Loucy (cell line): ENCODE data around the gene FRAS1.

Experiments
- H2AFZ ChIP-seq: fragments of 200-600 bp; sonication (generic); 2 replicates; pipeline ENCODE4 v1.6.0; 2016; ENCODE audit warnings: antibody characterized with exemption, mild to moderate bottlenecking, low read length, moderate library complexity
- H3F3A ChIP-seq: fragments of 200-600 bp; 2 replicates; pipeline ENCODE4 v1.6.0; 2016; ENCODE audit warnings: antibody characterized with exemption, low read depth, mild to moderate bottlenecking
- H3K27me3 ChIP-seq: fragments of 200-600 bp; sonication (generic); 2 replicates; pipeline ENCODE4 v1.6.1; 2014; ENCODE audit warnings: low read length, mild to moderate bottlenecking; ENCODE audit not compliant: insufficient read depth, poor library complexity, severe bottlenecking
- H3K36me3 ChIP-seq: fragments of 200-600 bp; sonication (generic); 2 replicates; pipeline ENCODE4 v1.6.1; 2016; ENCODE audit warnings: low read length; ENCODE audit not compliant: insufficient read depth
- H3K4me1 ChIP-seq: fragments of 200-600 bp; sonication (generic); 2 replicates; pipeline ENCODE4 v1.5.1; 2014; ENCODE audit warnings: low read length, mild to moderate bottlenecking; ENCODE audit not compliant: insufficient read depth, poor library complexity, severe bottlenecking
- H3K4me2 ChIP-seq: fragments of 200-600 bp; sonication (generic); 2 replicates; pipeline ENCODE4 v1.6.0; 2014; ENCODE audit warnings: antibody characterized with exemption, low read length, low read depth, mild to moderate bottlenecking; ENCODE audit not compliant: poor library complexity, severe bottlenecking
- H3K4me3 ChIP-seq: fragments of 200-600 bp; sonication (generic); 2 replicates; pipeline ENCODE4 v1.5.1; 2014; ENCODE audit warnings: low read length, mild to moderate bottlenecking, mixed read lengths; ENCODE audit not compliant: poor library complexity, severe bottlenecking
- H3K79me2 ChIP-seq: fragments of 200-600 bp; sonication (generic); 2 replicates; pipeline ENCODE4 v1.6.1; 2014; ENCODE audit warnings: low read length; ENCODE audit not compliant: insufficient read depth
- H3K9ac ChIP-seq: fragments of 200-600 bp; sonication (generic); 2 replicates; pipeline ENCODE4 v1.6.0; 2014; ENCODE audit warnings: mild to moderate bottlenecking, low read depth, low read length, moderate library complexity; ENCODE audit not compliant: poor library complexity, severe bottlenecking
- H3K9me2 ChIP-seq: fragments of 200-600 bp; sonication (generic); replicated peaks from 2 replicates; pipeline ENCODE4 v1.6.1; 2016; ENCODE audit warnings: low read depth, low read length, mixed read lengths
- H3K9me3 ChIP-seq: fragments of 200-600 bp; sonication (generic); 2 replicates; pipeline ENCODE4 v1.6.1; 2014; ENCODE audit warnings: mild to moderate bottlenecking, antibody characterized with exemption, low read length, low read depth; ENCODE audit not compliant: insufficient read depth
- H4K20me1 ChIP-seq: fragments of 200-600 bp; sonication (generic); 2 replicates; pipeline ENCODE4 v1.6.0; 2014; ENCODE audit warnings: antibody characterized with exemption, low read length, mild to moderate bottlenecking; ENCODE audit not compliant: insufficient read depth, poor library complexity, severe bottlenecking
- CTCF ChIP-seq: fragments of 200-600 bp; sonication (generic); conservative IDR thresholded peaks from 2 replicates; pipeline ENCODE4 v1.5.1; 2014; ENCODE audit warnings: mild to moderate bottlenecking, antibody characterized with exemption, low read length
- EZH2phosphoT487 ChIP-seq: fragments of 200-600 bp; IDR thresholded peaks from 2 replicates; pipeline ENCODE4 v1.6.1; 2018; ENCODE audit warnings: antibody characterized with exemption, mild to moderate bottlenecking, moderate library complexity, borderline replicate concordance

Gene FRAS1

GRCh38 chr4:78099058-78099457 is 41.9 kb downstream of the FRAS1 start:
- H3K36me3 ChIP-seq, result no peaks in the 10 kb centered on the region
- H3K4me3 ChIP-seq, result no peak overlapping the region
- no peaks in the 10 kb centered on the region for H3F3A ChIP-seq
- peaks cover 5% of the 10 kb centered on the region; the same call in 1 of the 2 replicates for H3K9me3 ChIP-seq
- H3K79me2 ChIP-seq, result no peaks in the 10 kb centered on the region
- no peak overlapping the region for H3K4me2 ChIP-seq
- TF ChIP-seq EZH2phosphoT487, result no peak
- no peak for TF ChIP-seq CTCF
- no peak overlapping the region for H3K9ac ChIP-seq
- H3K27me3 ChIP-seq, result no peaks in the 10 kb centered on the region
- no peaks in the 10 kb centered on the region for H4K20me1 ChIP-seq
- peaks cover 5% of the 10 kb centered on the region for H3K4me1 ChIP-seq
- H2AFZ ChIP-seq, result no peak overlapping the region
- no peaks in the 10 kb centered on the region for H3K9me2 ChIP-seq

- no peak overlapping the region for H2AFZ ChIP-seq
- H3K9me2 ChIP-seq, result no peaks in the 10 kb centered on the region
- peaks cover 5% of the 10 kb centered on the region for H3K4me1 ChIP-seq
- H3K36me3 ChIP-seq, result no peaks in the 10 kb centered on the region
- H3K4me2 ChIP-seq, result no peak overlapping the region
- H4K20me1 ChIP-seq, result no peaks in the 10 kb centered on the region
- no peak overlapping the region for H3K9ac ChIP-seq
- peaks cover 5% of the 10 kb centered on the region; the same call in 1 of the 2 replicates for H3K9me3 ChIP-seq
- no peak overlapping the region for H3K4me3 ChIP-seq
- no peaks in the 10 kb centered on the region for H3K27me3 ChIP-seq
- H3F3A ChIP-seq, result no peaks in the 10 kb centered on the region
- no peaks in the 10 kb centered on the region for H3K79me2 ChIP-seq
- TF ChIP-seq CTCF (no peak), EZH2phosphoT487 (no peak)
Measured at GRCh38 chr4:78100060-78100459, 42.9 kb downstream of the FRAS1 start.

- H2AFZ ChIP-seq, result no peak overlapping the region
- H3K36me3 ChIP-seq, result no peaks in the 10 kb centered on the region
- H3K79me2 ChIP-seq, result no peaks in the 10 kb centered on the region
- TF ChIP-seq CTCF (no peak), EZH2phosphoT487 (no peak)
- H3F3A ChIP-seq, result no peaks in the 10 kb centered on the region
- no peaks in the 10 kb centered on the region for H4K20me1 ChIP-seq
- no peaks in the 10 kb centered on the region for H3K4me1 ChIP-seq
- no peaks in the 10 kb centered on the region for H3K9me3 ChIP-seq
- H3K4me3 ChIP-seq, result no peak overlapping the region
- no peak overlapping the region for H3K4me2 ChIP-seq
- no peaks in the 10 kb centered on the region for H3K9me2 ChIP-seq
- H3K9ac ChIP-seq, result no peak overlapping the region
- H3K27me3 ChIP-seq, result no peaks in the 10 kb centered on the region
Measured at GRCh38 chr4:78119698-78120097, 62.6 kb downstream of the FRAS1 start.
